T-helper 1 cell (primary cell): Measurements from ENCODE around the gene TIGIT.
A peak's percentile ranks its signal among the peaks of the same experiment; 100 is the strongest.

Experiments
- DNase-seq, 5 donors: peaks; one replicate each; pipeline ENCODE4 v3.0.0-alpha.2; 2012 to 2020

Gene TIGIT

GRCh38 chr3:114313426-114313825 is 19.6 kb downstream of the TIGIT start:
- peak in 1 of 5 donors; percentile 46 for DNase-seq

- DNase-seq = no peak
These were observed 20.5 kb downstream of the TIGIT start for GRCh38 chr3:114314282-114314681.

- no peak for DNase-seq
These were observed 24.5 kb downstream of the TIGIT start for GRCh38 chr3:114318295-114318694.

GRCh38 chr3:114319453-114319852 is 25.6 kb downstream of the TIGIT start:
- DNase-seq = no peak

- DNase-seq = no peak
These were observed 26.4 kb downstream of the TIGIT start for GRCh38 chr3:114320246-114320645.

GRCh38 chr3:114323546-114324254 is 29.9 kb downstream of the TIGIT start:
- DNase-seq = peak in 1 of 5 donors; percentile 38

GRCh38 chr3:114327665-114328064 is 33.8 kb downstream of the TIGIT start:
- DNase-seq = peak in 1 of 5 donors; percentile 40

- DNase-seq = peak in 1 of 5 donors; percentile 31
These were observed 34.5 kb downstream of the TIGIT start for GRCh38 chr3:114328345-114328744.

- DNase-seq = peak in 1 of 5 donors; percentile 33
These were observed 36.0 kb downstream of the TIGIT start for GRCh38 chr3:114329823-114330222.

GRCh38 chr3:114331007-114331406 is 37.2 kb downstream of the TIGIT start:
- no peak for DNase-seq

GRCh38 chr3:114331710-114332109 is 37.9 kb downstream of the TIGIT start:
- peak in 1 of 5 donors; percentile 52 for DNase-seq

GRCh38 chr3:114332342-114333179 is 38.7 kb downstream of the TIGIT start:
- peak in 1 of 5 donors; percentile 57 for DNase-seq

GRCh38 chr3:114333180-114333922 is 39.5 kb downstream of the TIGIT start:
- peak in 1 of 5 donors; percentile 24 for DNase-seq

- no peak for DNase-seq
These were observed 40.1 kb downstream of the TIGIT start for GRCh38 chr3:114333923-114334240.

GRCh38 chr3:114336122-114336697 is 42.4 kb downstream of the TIGIT start:
- no peak for DNase-seq

- DNase-seq = no peak
These were observed 43.0 kb downstream of the TIGIT start for GRCh38 chr3:114336857-114337256.

- peak in 1 of 5 donors; percentile 44 for DNase-seq
These were observed 45.0 kb downstream of the TIGIT start for GRCh38 chr3:114338651-114339357.

- DNase-seq = no peak
These were observed 50.7 kb downstream of the TIGIT start for GRCh38 chr3:114344492-114344891.

- no peak for DNase-seq
These were observed 56.4 kb downstream of the TIGIT start for GRCh38 chr3:114350271-114350670.

GRCh38 chr3:114350690-114351089 is 56.9 kb downstream of the TIGIT start:
- no peak for DNase-seq

- no peak for DNase-seq
These were observed 57.4 kb downstream of the TIGIT start for GRCh38 chr3:114351123-114351821.

GRCh38 chr3:114351822-114352145 is 58.0 kb downstream of the TIGIT start:
- DNase-seq = no peak
